Osteoblast (primary cell): Measurements from ENCODE around the gene ASIC3. TPM values are rescaled to one million over a fixed set of nuclear protein-coding genes. Genes with fewer than 3 reads are reported as not detected.
A peak's percentile ranks its signal among the peaks of the same experiment; 100 is the strongest.
"Not testable (repeated sequence)": the region's sequence is repeated elsewhere in the genome, so short reads cannot be mapped to it uniquely, and the experiment has no call there.

ENCODE experiments used
- DNase-seq: peaks from one replicate; pipeline ENCODE4 v3.0.0; 2011; ENCODE audit warnings: low spot score, mixed read lengths; ENCODE audit not compliant: insufficient read length; ENCODE audit errors: missing footprints
- H2AFZ ChIP-seq: 2 replicates; pipeline ENCODE4 v1.6.0; 2011; ENCODE audit warnings: mild to moderate bottlenecking, low read length
- H3K27ac ChIP-seq: 2 replicates; pipeline ENCODE4 v1.5.1; 2011; ENCODE audit warnings: mild to moderate bottlenecking, low read depth, low read length, moderate library complexity
- H3K27me3 ChIP-seq: 2 replicates; pipeline ENCODE4 v1.6.0; 2012; ENCODE audit warnings: mild to moderate bottlenecking, control low read depth, inconsistent platforms, low read length, moderate library complexity; ENCODE audit not compliant: insufficient read depth
- H3K36me3 ChIP-seq: 2 replicates; pipeline ENCODE4 v1.5.1; 2011; ENCODE audit warnings: mild to moderate bottlenecking, low read length, control low read depth, moderate library complexity; ENCODE audit not compliant: insufficient read depth
- H3K4me1 ChIP-seq: 2 replicates; pipeline ENCODE4 v1.5.1; 2011; ENCODE audit warnings: mild to moderate bottlenecking, low read length, control low read depth, moderate library complexity; ENCODE audit not compliant: insufficient read depth
- H3K4me2 ChIP-seq: 2 replicates; pipeline ENCODE4 v1.6.0; 2011; ENCODE audit warnings: mild to moderate bottlenecking, low read length; ENCODE audit not compliant: insufficient read depth
- H3K4me3 ChIP-seq: fragments of 200-600 bp; sonication (generic); 3 replicates; pipeline ENCODE4 v1.5.1; 2012; ENCODE audit warnings: mild to moderate bottlenecking, low read length, inconsistent platforms; ENCODE audit not compliant: insufficient read depth
- H3K79me2 ChIP-seq: 2 replicates; pipeline ENCODE4 v1.6.0; 2012; ENCODE audit warnings: mild to moderate bottlenecking, low read length, control low read depth, inconsistent platforms; ENCODE audit not compliant: insufficient read depth
- H3K9me3 ChIP-seq: 2 replicates; pipeline ENCODE4 v1.5.1; 2011; ENCODE audit warnings: low read depth, low read length, control low read depth
- H4K20me1 ChIP-seq: 2 replicates; pipeline ENCODE4 v1.6.0; 2012; ENCODE audit warnings: mild to moderate bottlenecking, low read length, control low read depth; ENCODE audit not compliant: insufficient read depth
- total RNA-seq: library from RNA; depleted of rRNA; stranded (reverse); fragments of >200 nt; gene quantifications from 2 replicates; pipeline ENCODE4 v1.2.3, GENCODE V29; 2012
- TF ChIP-seq, protein P1 (sequence below): IDR thresholded peaks from 2 replicates; pipeline ENCODE4 v1.5.1; 2011; ENCODE audit warnings: mild to moderate bottlenecking, low read depth, low read length, moderate library complexity; ENCODE audit errors: extremely low read depth

The ASIC3 gene
- total RNA-seq, 1 donor, result under 0.01 TPM

DNA sequence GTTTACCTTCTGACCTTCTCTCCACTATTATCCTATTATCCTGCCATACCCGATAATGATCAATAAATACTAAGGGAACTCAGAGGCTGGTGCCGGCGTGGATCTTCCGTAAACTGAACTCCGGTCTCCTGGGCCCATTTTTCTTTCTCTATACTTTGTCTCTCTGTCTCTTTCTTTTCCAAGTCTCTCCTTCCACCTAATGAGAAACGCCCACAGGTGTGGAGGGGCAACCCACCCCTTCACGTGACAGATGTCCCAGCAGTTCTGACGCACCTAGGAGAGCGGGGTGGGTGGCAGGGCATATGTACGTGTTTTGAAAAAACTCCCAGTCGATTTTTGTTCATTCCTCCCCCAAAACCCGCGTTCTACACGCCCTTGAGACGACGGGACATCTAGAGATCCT lies 20.6 kb upstream of the ASIC3 start:
- H4K20me1 ChIP-seq, H3K9me3 ChIP-seq, H3K4me1 ChIP-seq, DNase-seq, H3K36me3 ChIP-seq: not testable (repeated sequence)
- Histone ChIP-seq H2AFZ (peak overlapping the region; percentile 92), H3K27ac (peak overlapping the region; percentile 46), H3K79me2 (peaks cover 14% of the 10 kb centered on the region), H3K4me3 (peak overlapping the region; percentile 90), H3K4me2 (peak overlapping the region; percentile 95), H3K27me3 (peaks cover 17% of the 10 kb centered on the region)

DNA sequence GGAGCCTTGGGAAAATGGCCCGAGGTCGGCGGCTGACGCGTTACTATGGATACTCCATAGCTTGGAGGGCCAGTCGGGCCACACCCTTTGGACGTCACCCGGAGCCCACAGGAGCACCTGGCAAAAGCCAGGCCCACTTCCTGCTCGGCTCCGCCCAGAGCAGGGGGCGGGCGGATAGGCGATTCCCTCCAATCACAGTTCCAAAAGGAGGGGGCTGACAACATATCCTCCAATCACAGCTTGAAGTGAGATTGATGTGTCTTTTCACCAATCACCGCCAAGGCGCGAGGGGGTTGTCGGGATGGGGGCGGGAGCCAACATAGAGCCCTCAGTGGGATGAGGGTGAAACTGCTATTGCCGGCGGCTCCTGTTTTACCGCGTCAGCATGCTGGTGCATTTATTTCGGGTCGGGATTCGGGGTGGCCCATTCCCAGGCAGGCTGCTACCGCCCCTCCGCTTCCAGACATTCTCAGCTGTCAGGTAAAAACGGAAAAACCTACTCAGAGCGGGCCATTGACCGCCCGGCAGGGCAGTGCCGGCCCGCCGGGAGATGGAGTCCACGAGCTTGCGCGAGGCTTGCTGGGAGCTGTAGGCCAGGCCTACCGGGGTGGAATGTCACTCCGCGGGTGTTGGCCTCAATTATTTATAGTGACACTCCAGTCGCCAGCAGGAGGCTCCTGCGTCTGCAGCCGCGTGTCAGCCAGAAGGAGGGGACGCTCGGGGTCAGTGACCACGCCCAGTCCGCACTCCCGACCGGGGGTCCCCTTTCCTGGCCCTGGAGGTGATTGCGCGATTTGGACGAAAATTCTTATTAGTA lies 20.0 kb upstream of the ASIC3 start, which contains the start of gene ABCB8:
Gene ABCB8, plus strand, starts transcription at position 320 of the 817 bp plus-strand sequence. Its CDS starts 66 bp downstream, at position 386.
- peak; percentile 100 for DNase-seq
- TF ChIP-seq, protein P1, sequence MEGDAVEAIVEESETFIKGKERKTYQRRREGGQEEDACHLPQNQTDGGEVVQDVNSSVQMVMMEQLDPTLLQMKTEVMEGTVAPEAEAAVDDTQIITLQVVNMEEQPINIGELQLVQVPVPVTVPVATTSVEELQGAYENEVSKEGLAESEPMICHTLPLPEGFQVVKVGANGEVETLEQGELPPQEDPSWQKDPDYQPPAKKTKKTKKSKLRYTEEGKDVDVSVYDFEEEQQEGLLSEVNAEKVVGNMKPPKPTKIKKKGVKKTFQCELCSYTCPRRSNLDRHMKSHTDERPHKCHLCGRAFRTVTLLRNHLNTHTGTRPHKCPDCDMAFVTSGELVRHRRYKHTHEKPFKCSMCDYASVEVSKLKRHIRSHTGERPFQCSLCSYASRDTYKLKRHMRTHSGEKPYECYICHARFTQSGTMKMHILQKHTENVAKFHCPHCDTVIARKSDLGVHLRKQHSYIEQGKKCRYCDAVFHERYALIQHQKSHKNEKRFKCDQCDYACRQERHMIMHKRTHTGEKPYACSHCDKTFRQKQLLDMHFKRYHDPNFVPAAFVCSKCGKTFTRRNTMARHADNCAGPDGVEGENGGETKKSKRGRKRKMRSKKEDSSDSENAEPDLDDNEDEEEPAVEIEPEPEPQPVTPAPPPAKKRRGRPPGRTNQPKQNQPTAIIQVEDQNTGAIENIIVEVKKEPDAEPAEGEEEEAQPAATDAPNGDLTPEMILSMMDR, result peak; percentile 39
- Histone ChIP-seq H3K79me2 (peaks cover 14% of the 10 kb centered on the region), H4K20me1 (no peaks in the 10 kb centered on the region), H3K36me3 (no peaks in the 10 kb centered on the region), H3K9me3 (no peaks in the 10 kb centered on the region), H3K27me3 (peaks cover 11% of the 10 kb centered on the region), H3K4me3 (peak within 1 kb of the TSS; percentile 90), H3K4me2 (peak within 1 kb of the TSS; percentile 95), H3K4me1 (peaks cover 8% of the 10 kb centered on the region), H2AFZ (peak within 1 kb of the TSS; percentile 92), H3K27ac (peak within 1 kb of the TSS; percentile 70)

GRCh38 chr7:151028948-151029501 lies 19.3 kb upstream of the ASIC3 start:
- peaks cover 9% of the 10 kb centered on the region for H3K27me3 ChIP-seq
- H3K4me1 ChIP-seq, result peaks cover 8% of the 10 kb centered on the region
- peak overlapping the region; percentile 92 for H2AFZ ChIP-seq
- H3K36me3 ChIP-seq, result no peaks in the 10 kb centered on the region
- TF ChIP-seq, protein P1, result no peak
- no peaks in the 10 kb centered on the region for H4K20me1 ChIP-seq
- H3K4me2 ChIP-seq, result peak overlapping the region; percentile 95
- no peak for DNase-seq
- peaks cover 14% of the 10 kb centered on the region for H3K79me2 ChIP-seq
- H3K27ac ChIP-seq, result peak overlapping the region; percentile 70
- peak overlapping the region; percentile 90 for H3K4me3 ChIP-seq
- H3K9me3 ChIP-seq, result no peaks in the 10 kb centered on the region

- Histone ChIP-seq H3K27me3 (peaks cover 8% of the 10 kb centered on the region), H3K4me1 (peaks cover 8% of the 10 kb centered on the region), H4K20me1 (no peaks in the 10 kb centered on the region), H2AFZ (no peak overlapping the region), H3K9me3 (no peaks in the 10 kb centered on the region), H3K27ac (no peak overlapping the region), H3K36me3 (peaks cover 17% of the 10 kb centered on the region), H3K79me2 (peaks cover 14% of the 10 kb centered on the region), H3K4me2 (no peak overlapping the region), H3K4me3 (no peak overlapping the region)
- TF ChIP-seq, protein P1, result no peak
- DNase-seq, result no peak
These were observed 17.3 kb upstream of the ASIC3 start for GRCh38 chr7:151031011-151031410.
